K562 (cell line): Measurements from ENCODE around the gene GALNT17. TPM values are rescaled to one million over a fixed set of nuclear protein-coding genes. Genes with fewer than 3 reads are reported as not detected.

Source experiments
- ATAC-seq: fragments of 200-7000 bp; cut with Tn5 transposase; 3 replicates; pipeline ENCODE4 v1.9.1; 2020; ENCODE audit warnings: moderate library complexity
- BruUV-seq: library from RNA; stranded (reverse); fragments of 400-500 nt; replicated peaks from 2 replicates; lab custom pipeline; 2021; lab: Mats Ljungman, UMichigan
- CTCF ChIA-PET: fragments of 300-600 bp; formaldehyde crosslinking; extraction: SDS; loops from one replicate; lab custom pipeline; 2021; ENCODE audit warnings: low intra/inter-chr PET ratio; lab: Yijun Ruan, JAX
- POLR2A ChIA-PET: fragments of 300-600, 350-650 bp; sonication (Branson Sonifier 250); formaldehyde crosslinking; extraction: SDS; loops from one replicate; lab custom pipeline; 2021; ENCODE audit warnings: antibody characterized with exemption, inconsistent platforms; lab: Yijun Ruan, JAX
- DNase-seq, 4 experiments: peaks; one replicate each; pipeline versions ENCODE4 v3.0.0 to v3.0.0-alpha.2; 2011 to 2018; ENCODE audit warnings: low spot score in 3 of 4, mixed read lengths in 3 of 4; ENCODE audit errors: extremely low read depth in 1 of 4
- FAIRE-seq: peaks from 2 replicates; lab custom pipeline; 2011; peaks lifted over from hg19 to GRCh38; lab: Jason Lieb, UNC
- H2AFZ ChIP-seq: 2 replicates; pipeline ENCODE4 v1.6.0; 2011; ENCODE audit warnings: low read depth, low read length, control low read depth, inconsistent platforms
- H3K27ac ChIP-seq: fragments of 200-600 bp; 3 replicates; pipeline ENCODE4 v1.8.0; 2011; ENCODE audit warnings: low read depth, mild to moderate bottlenecking, control low read depth, inconsistent platforms, low read length, moderate library complexity, mixed read lengths; ENCODE audit errors: extremely low read depth
- H3K27me3 ChIP-seq, 2 experiments: fragments of 300-600 bp in 1 of 2; 2 replicates in 1 of 2; 3 replicates in 1 of 2; pipeline versions ENCODE4 v1.6.0 to v1.8.0; 2011; ENCODE audit warnings: inconsistent platforms in 2 of 2, low read length in 2 of 2, mild to moderate bottlenecking in 1 of 2, mixed read lengths in 1 of 2, moderate library complexity in 1 of 2; ENCODE audit not compliant: control insufficient read depth in 2 of 2, insufficient read depth in 2 of 2
- H3K36me3 ChIP-seq: fragments of 300-600 bp; 3 replicates; pipeline ENCODE4 v1.8.0; 2011; ENCODE audit warnings: mild to moderate bottlenecking, low read length, inconsistent platforms; ENCODE audit not compliant: control insufficient read depth, insufficient read depth
- H3K4me1 ChIP-seq, 2 experiments: fragments of 200-600 bp in 1 of 2; replicated peaks in 1 of 2; 2 replicates in 1 of 2; 3 replicates in 1 of 2; pipeline versions ENCODE4 v1.5.1 to v1.8.0; 2011; ENCODE audit warnings: inconsistent platforms in 2 of 2, low read length in 2 of 2, mild to moderate bottlenecking in 1 of 2, mixed read lengths in 1 of 2, moderate library complexity in 1 of 2; ENCODE audit not compliant: control insufficient read depth in 2 of 2, insufficient read depth in 2 of 2
- H3K4me2 ChIP-seq: 2 replicates; pipeline ENCODE4 v1.6.1; 2011; ENCODE audit warnings: low read length, control low read depth, inconsistent platforms, mixed read lengths; ENCODE audit not compliant: insufficient read depth
- H3K4me3 ChIP-seq: fragments of 200-600 bp; sonication (generic), shearing (Covaris generic); 2 replicates; pipeline ENCODE4 v1.5.1; 2016; ENCODE audit warnings: control low read depth, inconsistent platforms
- H3K79me2 ChIP-seq: fragments of 200-600 bp; 3 replicates; pipeline ENCODE4 v1.8.0; 2011; ENCODE audit warnings: low read length, inconsistent platforms; ENCODE audit not compliant: control insufficient read depth, insufficient read depth
- H3K9ac ChIP-seq, 2 experiments: 2 replicates each; pipeline versions ENCODE4 v1.6.0 to v1.6.1; 2011; ENCODE audit warnings: low read depth in 2 of 2, low read length in 2 of 2, control low read depth in 1 of 2, inconsistent platforms in 1 of 2, mild to moderate bottlenecking in 1 of 2, mixed read lengths in 1 of 2; ENCODE audit not compliant: insufficient read depth in 1 of 2
- H3K9me1 ChIP-seq: one replicate; pipeline ENCODE4 v1.6.0; 2011; ENCODE audit warnings: inconsistent platforms, mild to moderate bottlenecking, low read length, moderate library complexity; ENCODE audit not compliant: control insufficient read depth, insufficient read depth
- H3K9me3 ChIP-seq: replicated peaks from 2 replicates; pipeline ENCODE4 v1.5.1; 2011; ENCODE audit warnings: low read depth, low read length, inconsistent platforms; ENCODE audit not compliant: control insufficient read depth, insufficient read depth
- H4K20me1 ChIP-seq: replicated peaks from 2 replicates; pipeline ENCODE4 v1.6.1; 2011; ENCODE audit warnings: low read length, inconsistent platforms, mixed read lengths; ENCODE audit not compliant: control insufficient read depth, insufficient read depth
- AFF1 ChIP-seq, 2 experiments: fragments of 450-650 bp; IDR thresholded peaks; 2 replicates each; pipeline ENCODE4 v1.6.1; 2018; ENCODE audit warnings: mild to moderate bottlenecking in 2 of 2, low read depth in 1 of 2; ENCODE audit not compliant: partially characterized antibody in 2 of 2
- C11orf30 ChIP-seq: fragments of 450-650 bp; IDR thresholded peaks from 2 replicates; pipeline ENCODE4 v1.6.1; 2016; ENCODE audit warnings: low read depth, mild to moderate bottlenecking
- CEBPZ ChIP-seq: fragments of 150-350 bp; IDR thresholded peaks from 2 replicates; pipeline ENCODE4 v1.6.1; 2014; ENCODE audit warnings: low read depth, mild to moderate bottlenecking, low read length, borderline replicate concordance
- ELF2 ChIP-seq: fragments of 250-450 bp; sonication (Bioruptor Pico); IDR thresholded peaks from 2 replicates; pipeline ENCODE4 v1.5.0; 2021; ENCODE audit warnings: mild to moderate bottlenecking
- FUS ChIP-seq: fragments of 200-400 bp; formaldehyde crosslinking; optimal IDR thresholded peaks from 2 replicates; pipeline ENCODE3; 2017; ENCODE audit warnings: low read depth, low read length
- GABPA ChIP-seq: fragments of 200-800 bp; sonication (Bioruptor generic); conservative IDR thresholded peaks from 2 replicates; pipeline ENCODE4 v1.6.1; 2016; ENCODE audit warnings: low read depth, missing genetic modification characterization, missing compliant biosample characterization
- HES1 ChIP-seq: fragments of 450-650 bp; IDR thresholded peaks from 2 replicates; pipeline ENCODE4 v1.6.1; 2016; ENCODE audit warnings: low read depth, mild to moderate bottlenecking, moderate library complexity
- NONO ChIP-seq, 2 experiments: fragments of 200-400 bp in 1 of 2; fragments of 450-650 bp in 1 of 2; formaldehyde crosslinking in 1 of 2; IDR thresholded peaks; 2 replicates each; pipeline ENCODE4 v1.6.1; 2017; ENCODE audit warnings: low read depth in 2 of 2, mild to moderate bottlenecking in 2 of 2, moderate library complexity in 2 of 2, low read length in 1 of 2
- RBM34 ChIP-seq: fragments of 200-400 bp; formaldehyde crosslinking; IDR thresholded peaks from 2 replicates; pipeline ENCODE4 v1.6.1; 2018; ENCODE audit warnings: low read length, borderline replicate concordance; ENCODE audit not compliant: insufficient read depth
- SIRT6 ChIP-seq: IDR thresholded peaks from one replicate; pipeline ENCODE4 v1.6.1; 2012; ENCODE audit warnings: low read depth, mild to moderate bottlenecking, control low read depth, inconsistent platforms, low read length, moderate library complexity
- SMARCE1 ChIP-seq: fragments of 450-650 bp; IDR thresholded peaks from 2 replicates; pipeline ENCODE4 v1.7.1; 2016; ENCODE audit warnings: mild to moderate bottlenecking
- TGIF2 ChIP-seq: sonication (generic); formaldehyde crosslinking; IDR thresholded peaks from 2 replicates; pipeline ENCODE4 v1.8.1; 2022; ENCODE audit warnings: mild to moderate bottlenecking, missing genetic modification reagents, moderate library complexity
- ZFP36 ChIP-seq: fragments of 150-350 bp; IDR thresholded peaks from 2 replicates; pipeline ENCODE4 v1.6.1; 2018; ENCODE audit warnings: low read length, low read depth; ENCODE audit not compliant: partially characterized antibody
- ZNF174 ChIP-seq: fragments of 250-450 bp; sonication (Bioruptor Pico); IDR thresholded peaks from 2 replicates; pipeline ENCODE4 v1.4.0; 2020; ENCODE audit warnings: mild to moderate bottlenecking
- ZNF3 ChIP-seq: fragments of 250-450 bp; sonication (Bioruptor Pico); IDR thresholded peaks from 2 replicates; pipeline ENCODE4 v1.5.0; 2021; ENCODE audit warnings: mild to moderate bottlenecking, moderate library complexity
- WGBS: fragments of 100-300 bp; shearing (Covaris generic); methylation state at CpG from one replicate; pipeline ENCODE4 v1.1.6; 2016; ENCODE audit warnings: low coverage, mixed read lengths; ENCODE audit not compliant: insufficient coverage; ENCODE audit errors: missing lambda C conversion rate; 5-methylcytosine and 5-hydroxymethylcytosine counted together
- in situ Hi-C: fragments of 300-500 bp; cut with MboI; formaldehyde crosslinking; loops from 4 replicates; pipeline ENCODE4 v1.15.0; 2018; ENCODE audit warnings: inconsistent platforms, mixed read lengths
- intact Hi-C: fragments of 100-400 bp; cut with micrococcal nuclease; formaldehyde crosslinking; loops from 2 replicates; pipeline ENCODE4 v1.14.2; 2022
- polyA plus RNA-seq, 8 experiments: library from polyadenylated mRNA; depleted of rRNA in 4 of 8; stranded (reverse) in 5 of 8; unstranded in 3 of 8; fragments of >200 nt; fragmentation: Nextera tagmentation in 2 of 8; fragmentation: Illumina TruSeq in 1 of 8; extraction: Ambion mirVana in 2 of 8; extraction: Trizol in 1 of 8; gene quantifications; 2 replicates each; pipeline versions ENCODE4 v1.2.1 to v1.2.3, GENCODE V29; 2011 to 2014; ENCODE audit warnings: inconsistent platforms in 1 of 8, missing spikeins in 1 of 8
- total RNA-seq, 7 experiments: library from RNA; depleted of rRNA in 6 of 7; stranded (reverse); fragments of >200 nt in 6 of 7; fragmentation: Illumina TruSeq in 2 of 7; extraction: Trizol in 2 of 7; gene quantifications; 2 replicates each; pipeline versions ENCODE4 v1.2.1 to v1.2.3, GENCODE V29; 2011 to 2021; ENCODE audit warnings: low replicate concordance in 1 of 7

GALNT17 gene
- total and polyA plus RNA-seq, 9 of the 15 experiments (the other 6 are each of a cell fraction or from before 2014, with no cell fraction given), result not detected

- Histone ChIP-seq H3K4me2 (no peak overlapping the region), H3K36me3 (no peaks in the 10 kb centered on the region), H3K4me1 (no peaks in the 10 kb centered on the region; a peak in 1 of 5 replicates)
- TF ChIP-seq ZNF3, result no peak
- TF ChIP-seq AFF1 (IDR thresholded peaks at IDR 0.05; ENCODE audit: low read depth in 1 of 2, partially characterized antibody in 2 of 2), result no peak
- no peak for TF ChIP-seq GABPA (tag)
- no peak for TF ChIP-seq HES1
- TF ChIP-seq ZNF174 (CRISPR knock-in tag), result no peak
- no peak for TF ChIP-seq C11orf30
- no peak for TF ChIP-seq CEBPZ
- TF ChIP-seq TGIF2, result no peak
- no peak for TF ChIP-seq ELF2
- TF ChIP-seq RBM34, result no peak
- no peak for TF ChIP-seq SMARCE1
- TF ChIP-seq ZFP36, result no peak
- TF ChIP-seq NONO (IDR thresholded peaks at IDR 0.05; ENCODE audit: low read depth in 2 of 2, low read length in 1 of 2), result no peak
- no peak for TF ChIP-seq SIRT6
- TF ChIP-seq FUS, result no peak
- TF ChIP-seq, all 486 proteins: peak for 0
- no peak overlapping the region for H3K9ac ChIP-seq
- H3K27me3 ChIP-seq, result no peaks in the 10 kb centered on the region; a peak in 1 of 5 replicates
- intact Hi-C loops (no loop called here), in situ Hi-C loops (no loop called here)
- no peak for DNase-seq
- no TSS peak for BruUV-seq
- no peak for ATAC-seq
- H3K4me3 ChIP-seq, result no peak overlapping the region
- H3K9me1 ChIP-seq, result no peaks in the 10 kb centered on the region
- no peak for FAIRE-seq
- ChIA-PET CTCF (no interaction called here), POLR2A (no interaction called here)
- no peak overlapping the region for H3K27ac ChIP-seq
- H2AFZ ChIP-seq, result no peak overlapping the region
- H4K20me1 ChIP-seq, result no peaks in the 10 kb centered on the region
- H3K9me3 ChIP-seq, result no peaks in the 10 kb centered on the region
- H3K79me2 ChIP-seq, result no peaks in the 10 kb centered on the region
- under 1% methylated on average over 7 of the region's 7 CpGs for WGBS
Measured at GRCh38 chr7:71286336-71286735, 154.4 kb downstream of the GALNT17 start.
